Neural cell (in vitro differentiated cells): Measurements from ENCODE around the gene NKD2. TPM values are rescaled to one million over a fixed set of nuclear protein-coding genes. Genes with fewer than 3 reads are reported as not detected.

ENCODE experiments used
- H2AFZ ChIP-seq: fragments of 200-600, 300-800 bp; sonication (generic), shearing (Covaris generic); 2 replicates; pipeline ENCODE4 v1.6.0; 2014; ENCODE audit warnings: low read depth, mild to moderate bottlenecking, antibody characterized with exemption, low read length, moderate library complexity
- H3F3A ChIP-seq: fragments of 200-600 bp; shearing (Covaris generic); 2 replicates; pipeline ENCODE4 v1.6.1; 2016; ENCODE audit warnings: mild to moderate bottlenecking, moderate library complexity, mixed read lengths, antibody characterized with exemption, low read length; ENCODE audit not compliant: insufficient read depth, poor library complexity, severe bottlenecking
- H3K27ac ChIP-seq: fragments of 200-600, 300-800 bp; sonication (generic), shearing (Covaris generic); 2 replicates; pipeline ENCODE4 v1.5.1; 2014; ENCODE audit warnings: mild to moderate bottlenecking, low read length, moderate library complexity
- H3K27me3 ChIP-seq: fragments of 300-800, 200-600 bp; sonication (generic), shearing (Covaris generic); 2 replicates; pipeline ENCODE4 v1.6.0; 2014; ENCODE audit warnings: mild to moderate bottlenecking, low read depth, low read length, moderate library complexity; ENCODE audit not compliant: insufficient read depth
- H3K36me3 ChIP-seq: fragments of 300-800, 200-600 bp; sonication (generic), shearing (Covaris generic); 2 replicates; pipeline ENCODE4 v1.5.1; 2014; ENCODE audit warnings: mild to moderate bottlenecking, antibody characterized with exemption, low read length, moderate library complexity; ENCODE audit not compliant: insufficient read depth
- H3K4me2 ChIP-seq: fragments of 300-800, 200-600 bp; sonication (generic), shearing (Covaris generic); 2 replicates; pipeline ENCODE4 v1.6.0; 2014; ENCODE audit warnings: mild to moderate bottlenecking, low read length
- H3K4me3 ChIP-seq: fragments of 300-800, 200-600 bp; sonication (generic), shearing (Covaris generic); 2 replicates; pipeline ENCODE4 v1.5.1; 2014; ENCODE audit warnings: mild to moderate bottlenecking, low read length, moderate library complexity
- H3K79me2 ChIP-seq: fragments of 200-600 bp; shearing (Covaris generic); replicated peaks from 2 replicates; pipeline ENCODE4 v1.6.0; 2014; ENCODE audit warnings: mild to moderate bottlenecking, low read length, moderate library complexity; ENCODE audit not compliant: insufficient read depth
- H3K9ac ChIP-seq: fragments of 300-800, 200-600 bp; sonication (generic), shearing (Covaris generic); 2 replicates; pipeline ENCODE4 v1.6.1; 2016; ENCODE audit warnings: mild to moderate bottlenecking, low read length, mixed read lengths
- H3K9me2 ChIP-seq: fragments of 200-600 bp; shearing (Covaris generic); 2 replicates; pipeline ENCODE4 v1.6.1; 2016; ENCODE audit warnings: mild to moderate bottlenecking, low read length, mixed read lengths; ENCODE audit not compliant: insufficient read depth
- H3K9me3 ChIP-seq: fragments of 200-600, 300-800 bp; sonication (generic), shearing (Covaris generic); 2 replicates; pipeline ENCODE4 v1.6.1; 2016; ENCODE audit warnings: mild to moderate bottlenecking, mixed run types, low read length, moderate library complexity, mixed read lengths
- H4K20me1 ChIP-seq: fragments of 200-600 bp; shearing (Covaris generic); 2 replicates; pipeline ENCODE4 v1.6.1; 2016; ENCODE audit warnings: mild to moderate bottlenecking, mixed run types; ENCODE audit not compliant: insufficient read depth
- EP300 ChIP-seq: fragments of 450-650 bp; conservative IDR thresholded peaks from 2 replicates; pipeline ENCODE4 v1.6.1; 2014; ENCODE audit warnings: antibody characterized with exemption, mild to moderate bottlenecking, moderate library complexity; ENCODE audit not compliant: poor library complexity, severe bottlenecking
- EZH2 ChIP-seq: fragments of 200-600, 300-800 bp; shearing (Covaris generic), sonication (generic); IDR thresholded peaks from 2 replicates; pipeline ENCODE4 v1.6.1; 2014; ENCODE audit warnings: antibody characterized with exemption, low read length, borderline replicate concordance, mild to moderate bottlenecking; ENCODE audit not compliant: insufficient read depth, poor library complexity, severe bottlenecking
- MXI1 ChIP-seq: fragments of 450-650 bp; conservative IDR thresholded peaks from 2 replicates; pipeline ENCODE4 v1.6.1; 2014; ENCODE audit warnings: antibody characterized with exemption, mild to moderate bottlenecking; ENCODE audit not compliant: poor library complexity, severe bottlenecking
- POLR2AphosphoS5 ChIP-seq: IDR thresholded peaks from 2 replicates; pipeline ENCODE4 v1.6.1; 2012
- RAD21 ChIP-seq: fragments of 450-650 bp; conservative IDR thresholded peaks from 2 replicates; pipeline ENCODE4 v1.6.1; 2014; ENCODE audit warnings: antibody characterized with exemption, mild to moderate bottlenecking, moderate library complexity
- SMC3 ChIP-seq: fragments of 450-650 bp; conservative IDR thresholded peaks from 2 replicates; pipeline ENCODE4 v1.6.1; 2014; ENCODE audit warnings: antibody characterized with exemption, mild to moderate bottlenecking, moderate library complexity; ENCODE audit not compliant: poor library complexity
- TAF1 ChIP-seq: IDR thresholded peaks from 2 replicates; pipeline ENCODE4 v1.6.1; 2012; ENCODE audit warnings: low read depth
- polyA plus RNA-seq: library from polyadenylated mRNA; depleted of rRNA; stranded (reverse); fragments of >200 nt; gene quantifications from 2 replicates; pipeline ENCODE4 v1.2.3, GENCODE V29; 2014
- TF ChIP-seq, protein P1 (sequence below): fragments of 450-650 bp; IDR thresholded peaks from 2 replicates; pipeline ENCODE4 v1.5.1; 2014; ENCODE audit warnings: antibody characterized with exemption, mild to moderate bottlenecking, moderate library complexity; ENCODE audit not compliant: poor library complexity, severe bottlenecking
- TF ChIP-seq, protein P2 (sequence below): IDR thresholded peaks from 2 replicates; pipeline ENCODE4 v1.6.1; 2012; ENCODE audit warnings: borderline replicate concordance

The NKD2 gene
- polyA plus RNA-seq, 1 donor from 2014 or later: 7.2 TPM

- Histone ChIP-seq H4K20me1 (no peaks in the 10 kb centered on the region), H3F3A (no peaks in the 10 kb centered on the region), H2AFZ (no peak overlapping the region), H3K27ac (no peak overlapping the region), H3K9me3 (no peaks in the 10 kb centered on the region), H3K27me3 (no peaks in the 10 kb centered on the region), H3K9me2 (no peaks in the 10 kb centered on the region), H3K4me3 (no peak overlapping the region), H3K9ac (no peak overlapping the region), H3K4me2 (no peak overlapping the region), H3K79me2 (no peaks in the 10 kb centered on the region), H3K36me3 (no peaks in the 10 kb centered on the region)
- TF ChIP-seq EP300 (no peak), MXI1 (no peak), EZH2 (no peak), RAD21 (no peak), SMC3 (no peak)
Measured at GRCh38 chr5:980001-980588, 28.5 kb upstream of the NKD2 start.

DNA sequence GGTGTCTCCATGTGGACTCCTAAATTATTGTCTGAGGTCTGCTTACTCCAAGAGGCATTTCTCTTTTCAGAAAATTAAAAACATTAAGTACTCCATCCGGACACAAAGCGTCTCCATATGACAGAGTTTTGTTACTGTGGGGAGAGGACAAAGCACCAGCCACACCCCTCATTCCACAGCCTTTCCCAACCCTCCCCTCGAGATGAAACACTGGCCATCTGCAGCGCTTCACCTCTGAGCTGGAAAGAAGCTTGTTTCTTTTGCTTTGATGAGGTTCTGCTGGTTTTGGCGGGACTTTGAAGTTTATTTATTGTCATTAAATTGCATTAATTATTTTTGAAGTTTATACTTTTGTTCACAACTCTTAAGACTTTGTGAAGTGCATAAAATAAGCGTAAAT lies 27.6 kb upstream of the NKD2 start:
- H3F3A ChIP-seq: no peaks in the 10 kb centered on the region
- no peaks in the 10 kb centered on the region for H3K79me2 ChIP-seq
- H4K20me1 ChIP-seq: no peaks in the 10 kb centered on the region
- no peaks in the 10 kb centered on the region for H3K36me3 ChIP-seq
- H3K9me2 ChIP-seq: no peaks in the 10 kb centered on the region
- no peak overlapping the region for H3K4me2 ChIP-seq
- H3K9me3 ChIP-seq: no peaks in the 10 kb centered on the region
- H3K27ac ChIP-seq: no peak overlapping the region
- no peak for TF ChIP-seq MXI1
- TF ChIP-seq EZH2: no peak
- no peak for TF ChIP-seq RAD21
- no peak for TF ChIP-seq SMC3
- TF ChIP-seq, protein P1, sequence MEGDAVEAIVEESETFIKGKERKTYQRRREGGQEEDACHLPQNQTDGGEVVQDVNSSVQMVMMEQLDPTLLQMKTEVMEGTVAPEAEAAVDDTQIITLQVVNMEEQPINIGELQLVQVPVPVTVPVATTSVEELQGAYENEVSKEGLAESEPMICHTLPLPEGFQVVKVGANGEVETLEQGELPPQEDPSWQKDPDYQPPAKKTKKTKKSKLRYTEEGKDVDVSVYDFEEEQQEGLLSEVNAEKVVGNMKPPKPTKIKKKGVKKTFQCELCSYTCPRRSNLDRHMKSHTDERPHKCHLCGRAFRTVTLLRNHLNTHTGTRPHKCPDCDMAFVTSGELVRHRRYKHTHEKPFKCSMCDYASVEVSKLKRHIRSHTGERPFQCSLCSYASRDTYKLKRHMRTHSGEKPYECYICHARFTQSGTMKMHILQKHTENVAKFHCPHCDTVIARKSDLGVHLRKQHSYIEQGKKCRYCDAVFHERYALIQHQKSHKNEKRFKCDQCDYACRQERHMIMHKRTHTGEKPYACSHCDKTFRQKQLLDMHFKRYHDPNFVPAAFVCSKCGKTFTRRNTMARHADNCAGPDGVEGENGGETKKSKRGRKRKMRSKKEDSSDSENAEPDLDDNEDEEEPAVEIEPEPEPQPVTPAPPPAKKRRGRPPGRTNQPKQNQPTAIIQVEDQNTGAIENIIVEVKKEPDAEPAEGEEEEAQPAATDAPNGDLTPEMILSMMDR: no peak
- TF ChIP-seq, protein P2, sequence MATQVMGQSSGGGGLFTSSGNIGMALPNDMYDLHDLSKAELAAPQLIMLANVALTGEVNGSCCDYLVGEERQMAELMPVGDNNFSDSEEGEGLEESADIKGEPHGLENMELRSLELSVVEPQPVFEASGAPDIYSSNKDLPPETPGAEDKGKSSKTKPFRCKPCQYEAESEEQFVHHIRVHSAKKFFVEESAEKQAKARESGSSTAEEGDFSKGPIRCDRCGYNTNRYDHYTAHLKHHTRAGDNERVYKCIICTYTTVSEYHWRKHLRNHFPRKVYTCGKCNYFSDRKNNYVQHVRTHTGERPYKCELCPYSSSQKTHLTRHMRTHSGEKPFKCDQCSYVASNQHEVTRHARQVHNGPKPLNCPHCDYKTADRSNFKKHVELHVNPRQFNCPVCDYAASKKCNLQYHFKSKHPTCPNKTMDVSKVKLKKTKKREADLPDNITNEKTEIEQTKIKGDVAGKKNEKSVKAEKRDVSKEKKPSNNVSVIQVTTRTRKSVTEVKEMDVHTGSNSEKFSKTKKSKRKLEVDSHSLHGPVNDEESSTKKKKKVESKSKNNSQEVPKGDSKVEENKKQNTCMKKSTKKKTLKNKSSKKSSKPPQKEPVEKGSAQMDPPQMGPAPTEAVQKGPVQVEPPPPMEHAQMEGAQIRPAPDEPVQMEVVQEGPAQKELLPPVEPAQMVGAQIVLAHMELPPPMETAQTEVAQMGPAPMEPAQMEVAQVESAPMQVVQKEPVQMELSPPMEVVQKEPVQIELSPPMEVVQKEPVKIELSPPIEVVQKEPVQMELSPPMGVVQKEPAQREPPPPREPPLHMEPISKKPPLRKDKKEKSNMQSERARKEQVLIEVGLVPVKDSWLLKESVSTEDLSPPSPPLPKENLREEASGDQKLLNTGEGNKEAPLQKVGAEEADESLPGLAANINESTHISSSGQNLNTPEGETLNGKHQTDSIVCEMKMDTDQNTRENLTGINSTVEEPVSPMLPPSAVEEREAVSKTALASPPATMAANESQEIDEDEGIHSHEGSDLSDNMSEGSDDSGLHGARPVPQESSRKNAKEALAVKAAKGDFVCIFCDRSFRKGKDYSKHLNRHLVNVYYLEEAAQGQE: no peak
- no peak for TF ChIP-seq EP300
- H3K9ac ChIP-seq: no peak overlapping the region
- H3K27me3 ChIP-seq: no peaks in the 10 kb centered on the region
- no peak overlapping the region for H3K4me3 ChIP-seq
- no peak overlapping the region for H2AFZ ChIP-seq

- TF ChIP-seq POLR2AphosphoS5 (no peak), SMC3 (no peak), TAF1 (no peak), EZH2 (no peak), MXI1 (no peak), EP300 (no peak), RAD21 (no peak)
- TF ChIP-seq, protein P2: no peak
- TF ChIP-seq, protein P1: no peak
- Histone ChIP-seq H3K27me3 (no peaks in the 10 kb centered on the region), H3K9me3 (no peaks in the 10 kb centered on the region), H3K9ac (no peak overlapping the region), H3K9me2 (no peaks in the 10 kb centered on the region), H4K20me1 (no peaks in the 10 kb centered on the region), H3K36me3 (no peaks in the 10 kb centered on the region), H3K4me3 (no peak overlapping the region), H2AFZ (no peak overlapping the region), H3K27ac (no peak overlapping the region), H3K79me2 (no peaks in the 10 kb centered on the region), H3F3A (no peaks in the 10 kb centered on the region), H3K4me2 (no peak overlapping the region)
Measured at GRCh38 chr5:981456-981855, 27.1 kb upstream of the NKD2 start.
